ENCODE results near the gene SLC35B4. TPM values are rescaled to one million over a fixed set of nuclear protein-coding genes. Genes with fewer than 3 reads are reported as not detected.

SLC35B4 gene
- total RNA-seq, 4 donors from 2014 or later, result 6.5 to 20.5 (median 14.6) TPM

- Histone ChIP-seq H3K4me3 (no peak overlapping the region), H3K27ac (no peak overlapping the region), H3K36me3 (no peaks in the 10 kb centered on the region), H3K4me1 (no peaks in the 10 kb centered on the region), H3K27me3 (no peaks in the 10 kb centered on the region), H3K9me3 (no peaks in the 10 kb centered on the region)
- no peak for TF ChIP-seq CTCF (IDR thresholded peaks at IDR 0.05)
- intact Hi-C loops (cut with DNase I; ENCODE audit: low total_unique reads), result no loop called here
- DNase-seq, result no peak
Measured at GRCh38 chr7:134362587-134363483, 46.1 kb upstream of the SLC35B4 start.

- no peaks in the 10 kb centered on the region for H3K27me3 ChIP-seq
- no peak overlapping the region for H3K4me3 ChIP-seq
- no peak for DNase-seq
- no peaks in the 10 kb centered on the region for H3K36me3 ChIP-seq
- intact Hi-C loops (cut with DNase I; ENCODE audit: low total_unique reads), result no loop called here
- H3K27ac ChIP-seq, result no peak overlapping the region
- no peaks in the 10 kb centered on the region for H3K9me3 ChIP-seq
- no peaks in the 10 kb centered on the region for H3K4me1 ChIP-seq
- no peak for TF ChIP-seq POLR2A (IDR thresholded peaks at IDR 0.05)
- TF ChIP-seq CTCF (IDR thresholded peaks at IDR 0.05), result no peak
Measured at GRCh38 chr7:134359787-134360432, 43.2 kb upstream of the SLC35B4 start.

GRCh38 chr7:134357486-134357885, 40.8 kb upstream of the SLC35B4 start:
- Histone ChIP-seq H3K4me1 (no peaks in the 10 kb centered on the region), H3K27ac (no peak overlapping the region), H3K36me3 (no peaks in the 10 kb centered on the region), H3K9me3 (no peaks in the 10 kb centered on the region), H3K4me3 (no peak overlapping the region), H3K27me3 (no peaks in the 10 kb centered on the region)
- no peak for DNase-seq
- TF ChIP-seq POLR2A (IDR thresholded peaks at IDR 0.05), result no peak
- TF ChIP-seq CTCF (IDR thresholded peaks at IDR 0.05), result no peak
- intact Hi-C loops (cut with DNase I; ENCODE audit: low total_unique reads), result no loop called here

GRCh38 chr7:134356421-134356936, 39.7 kb upstream of the SLC35B4 start:
- H3K27ac ChIP-seq, result no peak overlapping the region
- TF ChIP-seq CTCF (IDR thresholded peaks at IDR 0.05) (no peak), POLR2A (IDR thresholded peaks at IDR 0.05) (no peak)
- intact Hi-C loops (cut with DNase I; ENCODE audit: low total_unique reads), result no loop called here

GRCh38 chr7:134355927-134356326, 39.2 kb upstream of the SLC35B4 start:
- intact Hi-C loops (cut with DNase I; ENCODE audit: low total_unique reads), result no loop called here
- TF ChIP-seq CTCF (IDR thresholded peaks at IDR 0.05) (no peak), POLR2A (IDR thresholded peaks at IDR 0.05) (no peak)
- H3K27ac ChIP-seq, result no peak overlapping the region
- H3K4me1 ChIP-seq, result no peaks in the 10 kb centered on the region
- H3K4me3 ChIP-seq, result no peak overlapping the region
- DNase-seq, result no peak
- H3K9me3 ChIP-seq, result no peaks in the 10 kb centered on the region
- no peaks in the 10 kb centered on the region for H3K27me3 ChIP-seq
- H3K36me3 ChIP-seq, result no peaks in the 10 kb centered on the region

More at GRCh38 chr7:134356421-134356936, 39.7 kb upstream of the SLC35B4 start:
- DNase-seq, result no peak
- H3K36me3 ChIP-seq, result no peaks in the 10 kb centered on the region
- H3K9me3 ChIP-seq, result no peaks in the 10 kb centered on the region
- H3K4me1 ChIP-seq, result no peaks in the 10 kb centered on the region
- no peaks in the 10 kb centered on the region for H3K27me3 ChIP-seq
- no peak overlapping the region for H3K4me3 ChIP-seq

All from uterus (tissue), 4 donors.